T-cell (primary cell): ENCODE measurements around the gene LLCFC1. TPM values are rescaled to one million over a fixed set of nuclear protein-coding genes. Genes with fewer than 3 reads are reported as not detected.

Source experiments
- ATAC-seq, 4 experiments: fragments of 200-7000 bp in 3 of 4; fragments of 150-1000 bp in 1 of 4; cut with Tn5 transposase; replicated peaks in 1 of 4; 1 replicate in 3 of 4; 2 replicates in 1 of 4; pipeline ENCODE4 v1.10.0; 2021; ENCODE audit warnings: moderate library complexity in 3 of 4, mild to moderate bottlenecking in 2 of 4, moderate number of reproducible peaks in 1 of 4
- CTCF ChIA-PET, 2 donors: fragments of 300-600 bp; sonication (Branson Sonifier 250); formaldehyde crosslinking; loops; one replicate each; lab custom pipeline; 2022; ENCODE audit warnings: antibody characterized with exemption in 2 of 2; lab: Charles Lee
- POLR2A ChIA-PET, 2 donors: fragments of 300-600 bp; sonication (Branson Sonifier 250); formaldehyde crosslinking; loops; one replicate each; lab custom pipeline; 2022; ENCODE audit warnings: antibody characterized with exemption in 2 of 2; lab: Charles Lee
- DNase-seq, 35 experiments: peaks; one replicate each; pipeline versions ENCODE4 v3.0.0 to v3.0.0-alpha.2; 2013 to 2023
- H3K27ac ChIP-seq: one replicate; pipeline ENCODE4 v1.5.1; 2013; ENCODE audit warnings: low read length
- H3K27me3 ChIP-seq, 2 experiments: replicated peaks in 1 of 2; 1 replicate in 1 of 2; 2 replicates in 1 of 2; pipeline versions ENCODE4 v1.6.1 to v1.7.0; 2013; ENCODE audit warnings: low read length in 1 of 2, mixed read lengths in 1 of 2; ENCODE audit not compliant: control insufficient read depth in 2 of 2, insufficient read depth in 2 of 2; ENCODE audit errors: extremely low read depth in 1 of 2
- H3K36me3 ChIP-seq, 2 donors: 1 replicate in 1 of 2; 2 replicates in 1 of 2; pipeline versions ENCODE4 v1.6.1 to v1.7.0; 2013; ENCODE audit warnings: low read length in 1 of 2; ENCODE audit not compliant: control insufficient read depth in 2 of 2, insufficient read depth in 1 of 2; ENCODE audit errors: extremely low read depth in 1 of 2
- H3K4me1 ChIP-seq, 2 experiments: 1 replicate in 1 of 2; 2 replicates in 1 of 2; pipeline versions ENCODE4 v1.6.1 to v1.7.0; 2013; ENCODE audit warnings: low read length in 2 of 2, mixed read lengths in 1 of 2; ENCODE audit not compliant: insufficient read depth in 2 of 2, control insufficient read depth in 1 of 2; ENCODE audit errors: extremely low read depth in 1 of 2
- H3K4me3 ChIP-seq, 2 donors: 1 replicate in 1 of 2; 2 replicates in 1 of 2; pipeline versions ENCODE4 v1.5.1 to v1.7.0; 2013; ENCODE audit warnings: mild to moderate bottlenecking in 2 of 2, low read length in 1 of 2, moderate library complexity in 1 of 2; ENCODE audit not compliant: control insufficient read depth in 1 of 2; ENCODE audit errors: extremely low read depth in 1 of 2
- H3K9me3 ChIP-seq: 2 replicates; pipeline ENCODE4 v1.7.0; 2013
- H3K27ac Mint-ChIP-seq, 2 donors: one replicate each; pipeline ENCODE4 v1.8.0; 2020 to 2021; ENCODE audit warnings: mild to moderate bottlenecking in 2 of 2, mixed read lengths in 2 of 2
- H3K27me3 Mint-ChIP-seq, 2 donors: one replicate each; pipeline ENCODE4 v1.8.0; 2021 to 2022; ENCODE audit warnings: mixed read lengths in 2 of 2
- H3K36me3 Mint-ChIP-seq: one replicate; pipeline ENCODE4 v1.8.0; 2021; ENCODE audit warnings: mixed read lengths
- H3K4me1 Mint-ChIP-seq, 3 donors: one replicate each; pipeline ENCODE4 v1.8.0; 2020 to 2022; ENCODE audit warnings: mixed read lengths in 3 of 3, mild to moderate bottlenecking in 1 of 3
- H3K4me3 Mint-ChIP-seq, 3 donors: one replicate each; pipeline ENCODE4 v1.8.0; 2020 to 2022; ENCODE audit warnings: mild to moderate bottlenecking in 3 of 3, mixed read lengths in 3 of 3, moderate library complexity in 3 of 3
- H3K9me3 Mint-ChIP-seq, 3 donors: one replicate each; pipeline ENCODE4 v1.8.0; 2020 to 2022; ENCODE audit warnings: mixed read lengths in 3 of 3
- whole genome bisulfite sequencing: methylation state at CpG from one replicate; pipeline ENCODE4 v1.1.5; 2013; ENCODE audit warnings: missing lambda C conversion rate; ENCODE audit not compliant: insufficient coverage; 5-methylcytosine and 5-hydroxymethylcytosine counted together
- total RNA-seq, 35 experiments: library from RNA in 6 of 35; stranded (reverse) in 6 of 35; fragments of 120-200 nt in 1 of 35; gene quantifications; one replicate each; pipeline versions ENCODE4 v1.2.1 to v1.2.4 and lab custom pipeline; 2013 to 2026

Gene LLCFC1
- total RNA-seq, 5 donors from 2014 or later (not counting 1 experiment from before 2014, with no cell fraction given) = not detected

DNA sequence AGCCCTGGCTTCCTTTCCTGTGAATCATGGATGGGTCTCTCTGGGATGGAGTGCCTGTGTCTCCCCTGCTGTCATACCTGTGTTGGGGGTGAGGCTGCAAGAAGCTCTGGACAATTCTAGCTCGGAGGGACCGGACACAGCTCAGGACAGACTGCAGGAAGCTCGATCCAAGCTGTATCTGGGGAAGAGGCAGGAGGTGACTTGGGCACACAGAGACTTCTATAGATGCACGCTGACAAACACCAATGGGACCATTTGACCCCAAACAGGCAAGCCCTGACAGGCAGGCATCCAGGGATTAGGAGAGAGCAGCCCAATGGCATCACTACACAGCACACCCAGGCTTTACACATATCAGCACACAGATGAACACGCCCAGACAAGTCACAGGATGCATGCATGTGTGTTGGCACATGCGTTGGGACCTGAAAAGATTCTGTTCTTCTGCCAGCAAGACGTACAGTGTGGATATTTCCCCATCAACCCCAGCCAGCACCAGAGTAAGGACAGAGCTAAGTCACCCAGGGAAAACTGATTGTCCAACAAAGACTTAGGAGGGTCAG is 4.5 kb downstream of the LLCFC1 start:
- Mint-ChIP-seq H3K4me1 (no peaks in the 10 kb centered on the region), H3K9me3 (no peaks in the 10 kb centered on the region), H3K27me3 (peaks cover 12 to 21% of the 10 kb centered on the region in 2 donors), H3K27ac (no peak overlapping the region), H3K4me3 (no peak overlapping the region), H3K36me3 (no peaks in the 10 kb centered on the region)
- ATAC-seq = no peak
- ChIA-PET POLR2A (no interaction called here), CTCF (no interaction called here)
- Histone ChIP-seq H3K27ac (no peak overlapping the region), H3K4me3 (no peak overlapping the region), H3K9me3 (no peaks in the 10 kb centered on the region), H3K27me3 (peaks cover 0 to 36% of the 10 kb centered on the region in 2 experiments), H3K36me3 (no peaks in the 10 kb centered on the region), H3K4me1 (no peaks in the 10 kb centered on the region)
- WGBS = 58% methylated on average over 4 of the region's 7 CpGs
- DNase-seq = no peak

GRCh38 chr7:142945001-142945400 is 5.7 kb downstream of the LLCFC1 start:
- H3K36me3 ChIP-seq = no peaks in the 10 kb centered on the region
- Mint-ChIP-seq H3K36me3 (no peaks in the 10 kb centered on the region), H3K4me1 (no peaks in the 10 kb centered on the region), H3K27me3 (peaks cover 12 to 21% of the 10 kb centered on the region in 2 donors), H3K9me3 (no peaks in the 10 kb centered on the region), H3K27ac (no peak overlapping the region), H3K4me3 (no peak overlapping the region)
- H3K9me3 ChIP-seq = no peaks in the 10 kb centered on the region
- no peaks in the 10 kb centered on the region for H3K4me1 ChIP-seq
- peaks cover 0 to 36% of the 10 kb centered on the region in 2 experiments for H3K27me3 ChIP-seq
- ChIA-PET POLR2A (interaction anchor here in 1 of 2 donors (0.7 kb wide), 1 partner anchor 298 kb away, joined by 4 read pairs; no protein-coding TSS in a partner anchor), CTCF (no interaction called here)
- H3K27ac ChIP-seq = no peak overlapping the region
- no peak overlapping the region for H3K4me3 ChIP-seq
- ATAC-seq (no peak), DNase-seq (no peak)
- WGBS = 59% methylated on average over 2 of the region's 3 CpGs

DNA sequence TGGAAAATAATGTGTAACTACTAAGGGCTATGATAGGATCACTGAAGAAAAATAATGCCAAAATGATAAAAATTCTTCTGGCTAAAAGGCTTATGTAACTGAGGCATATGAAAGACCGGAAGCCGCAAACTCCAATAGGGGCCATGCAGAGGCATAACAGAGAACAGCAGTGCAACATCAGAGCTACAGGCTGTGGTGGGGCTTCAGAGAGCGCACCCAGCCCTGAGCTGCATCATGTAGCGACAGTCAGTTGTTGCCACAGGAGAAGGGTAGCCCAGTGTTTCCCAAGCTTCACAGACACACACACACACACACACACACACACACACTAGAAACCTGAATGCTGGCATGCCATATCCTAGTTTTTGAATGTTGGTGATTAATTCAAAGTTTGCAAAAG is 9.3 kb downstream of the LLCFC1 start:
- POLR2A ChIA-PET = no interaction called here
- H3K9me3 Mint-ChIP-seq = peaks cover 0 to under 1% (median 0%) of the 10 kb centered on the region in 3 donors
- Histone ChIP-seq H3K4me1 (no peaks in the 10 kb centered on the region), H3K27me3 (peaks cover 0 to 25% of the 10 kb centered on the region in 2 experiments), H3K4me3 (no peak overlapping the region), H3K9me3 (no peaks in the 10 kb centered on the region), H3K27ac (no peak overlapping the region), H3K36me3 (no peaks in the 10 kb centered on the region)
- 100% methylated on average over 3 of the region's 4 CpGs for WGBS
- H3K36me3 Mint-ChIP-seq = no peaks in the 10 kb centered on the region
- DNase-seq = no peak
- ATAC-seq = no peak
- CTCF ChIA-PET = no interaction called here
- no peak overlapping the region for H3K4me3 Mint-ChIP-seq
- H3K27me3 Mint-ChIP-seq = peaks cover 12 to 23% of the 10 kb centered on the region in 2 donors
- no peak overlapping the region for H3K27ac Mint-ChIP-seq
- no peaks in the 10 kb centered on the region for H3K4me1 Mint-ChIP-seq

DNA sequence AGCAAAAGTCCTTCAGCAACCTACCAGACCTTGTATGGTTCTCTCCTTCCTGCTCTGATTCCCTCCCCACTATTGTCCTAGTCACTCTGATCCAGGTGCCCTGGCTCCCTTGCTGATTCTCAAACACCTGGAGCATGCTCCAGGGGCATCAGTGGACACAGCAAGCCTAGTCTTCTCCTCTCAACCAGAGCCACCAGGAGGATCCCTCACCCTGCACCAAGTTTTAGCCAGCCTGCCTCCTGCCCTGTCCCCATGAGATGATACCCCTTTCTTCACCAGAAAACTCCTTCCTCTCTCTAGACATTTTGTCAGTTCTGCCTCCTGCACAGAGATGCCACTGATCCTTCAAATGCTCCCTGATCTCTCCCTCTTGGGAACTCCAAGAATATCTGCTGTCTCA is 11.0 kb downstream of the LLCFC1 start:
- Mint-ChIP-seq H3K9me3 (peaks cover 3 to 12% (median 6%) of the 10 kb centered on the region in 3 donors), H3K4me1 (no peaks in the 10 kb centered on the region), H3K36me3 (no peaks in the 10 kb centered on the region), H3K27me3 (peaks cover 9 to 17% of the 10 kb centered on the region in 2 donors), H3K27ac (no peak overlapping the region), H3K4me3 (no peak overlapping the region)
- no peak overlapping the region for H3K27ac ChIP-seq
- no peak for ATAC-seq
- CTCF ChIA-PET = no interaction called here
- H3K9me3 ChIP-seq = no peaks in the 10 kb centered on the region
- no peak overlapping the region for H3K4me3 ChIP-seq
- no peaks in the 10 kb centered on the region for H3K4me1 ChIP-seq
- DNase-seq = no peak
- H3K36me3 ChIP-seq = no peaks in the 10 kb centered on the region
- peaks cover 0 to 15% of the 10 kb centered on the region in 2 experiments for H3K27me3 ChIP-seq
- POLR2A ChIA-PET = no interaction called here

GRCh38 chr7:142954680-142955268 is 15.5 kb downstream of the LLCFC1 start:
- Mint-ChIP-seq H3K27ac (no peak overlapping the region), H3K36me3 (no peaks in the 10 kb centered on the region), H3K9me3 (peaks cover 14 to 29% (median 21%) of the 10 kb centered on the region in 3 donors), H3K27me3 (peaks cover 9 to 20% of the 10 kb centered on the region in 2 donors), H3K4me3 (no peak overlapping the region), H3K4me1 (no peaks in the 10 kb centered on the region)
- Histone ChIP-seq H3K4me1 (no peaks in the 10 kb centered on the region), H3K27ac (no peak overlapping the region), H3K36me3 (no peaks in the 10 kb centered on the region), H3K9me3 (no peaks in the 10 kb centered on the region), H3K4me3 (no peak overlapping the region), H3K27me3 (peaks cover 0 to 14% of the 10 kb centered on the region in 2 experiments)
- ChIA-PET POLR2A (no interaction called here), CTCF (no interaction called here)
- no peak for DNase-seq
- ATAC-seq = no peak

GRCh38 chr7:142956951-142957623 is 17.8 kb downstream of the LLCFC1 start:
- ChIA-PET POLR2A (no interaction called here), CTCF (no interaction called here)
- no peaks in the 10 kb centered on the region for H3K36me3 ChIP-seq
- no peak overlapping the region for H3K27ac ChIP-seq
- H3K4me3 ChIP-seq = no peak overlapping the region
- no peak overlapping the region for H3K4me3 Mint-ChIP-seq
- peaks cover 0 to 26% of the 10 kb centered on the region in 2 experiments for H3K27me3 ChIP-seq
- H3K9me3 ChIP-seq = no peaks in the 10 kb centered on the region
- no peaks in the 10 kb centered on the region for H3K36me3 Mint-ChIP-seq
- 67% methylated on average over 1 of the region's 3 CpGs for WGBS
- ATAC-seq (no peak), DNase-seq (no peak)
- peaks cover 14 to 29% (median 21%) of the 10 kb centered on the region in 3 donors for H3K9me3 Mint-ChIP-seq
- peaks cover 16 to 23% of the 10 kb centered on the region in 2 donors for H3K27me3 Mint-ChIP-seq
- H3K4me1 Mint-ChIP-seq = no peaks in the 10 kb centered on the region
- H3K4me1 ChIP-seq = no peaks in the 10 kb centered on the region
- H3K27ac Mint-ChIP-seq = no peak overlapping the region
